Ishikawa (cell line): ENCODE results near the gene ELL2.

ENCODE experiments used
- EGR1 ChIP-seq: IDR thresholded peaks from 2 replicates; pipeline ENCODE4 v1.6.1; 2012
- EP300 ChIP-seq: IDR thresholded peaks from 2 replicates; pipeline ENCODE4 v1.6.1; 2012; ENCODE audit warnings: borderline replicate concordance
- REST ChIP-seq: IDR thresholded peaks from 2 replicates; pipeline ENCODE4 v1.6.1; 2012; ENCODE audit warnings: low read depth, mild to moderate bottlenecking

GRCh38 chr5:95850391-95850894, 111.2 kb downstream of the ELL2 start:
- TF ChIP-seq EP300 = no peak
- TF ChIP-seq REST = no peak
- no peak for TF ChIP-seq EGR1
